Thoracic aorta endothelial cell (primary cell): ENCODE measurements around the gene POGK. TPM values are rescaled to one million over a fixed set of nuclear protein-coding genes. Genes with fewer than 3 reads are reported as not detected.

Experiments used
- total RNA-seq: library from RNA; depleted of rRNA; stranded (reverse); fragments of >200 nt; gene quantifications from 2 replicates; pipeline ENCODE4 v1.2.3, GENCODE V29; 2012

POGK gene, protein sequence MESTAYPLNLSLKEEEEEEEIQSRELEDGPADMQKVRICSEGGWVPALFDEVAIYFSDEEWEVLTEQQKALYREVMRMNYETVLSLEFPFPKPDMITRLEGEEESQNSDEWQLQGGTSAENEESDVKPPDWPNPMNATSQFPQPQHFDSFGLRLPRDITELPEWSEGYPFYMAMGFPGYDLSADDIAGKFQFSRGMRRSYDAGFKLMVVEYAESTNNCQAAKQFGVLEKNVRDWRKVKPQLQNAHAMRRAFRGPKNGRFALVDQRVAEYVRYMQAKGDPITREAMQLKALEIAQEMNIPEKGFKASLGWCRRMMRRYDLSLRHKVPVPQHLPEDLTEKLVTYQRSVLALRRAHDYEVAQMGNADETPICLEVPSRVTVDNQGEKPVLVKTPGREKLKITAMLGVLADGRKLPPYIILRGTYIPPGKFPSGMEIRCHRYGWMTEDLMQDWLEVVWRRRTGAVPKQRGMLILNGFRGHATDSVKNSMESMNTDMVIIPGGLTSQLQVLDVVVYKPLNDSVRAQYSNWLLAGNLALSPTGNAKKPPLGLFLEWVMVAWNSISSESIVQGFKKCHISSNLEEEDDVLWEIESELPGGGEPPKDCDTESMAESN
- 41.5 and 45.8 TPM in 2 replicates for total RNA-seq

DNA sequence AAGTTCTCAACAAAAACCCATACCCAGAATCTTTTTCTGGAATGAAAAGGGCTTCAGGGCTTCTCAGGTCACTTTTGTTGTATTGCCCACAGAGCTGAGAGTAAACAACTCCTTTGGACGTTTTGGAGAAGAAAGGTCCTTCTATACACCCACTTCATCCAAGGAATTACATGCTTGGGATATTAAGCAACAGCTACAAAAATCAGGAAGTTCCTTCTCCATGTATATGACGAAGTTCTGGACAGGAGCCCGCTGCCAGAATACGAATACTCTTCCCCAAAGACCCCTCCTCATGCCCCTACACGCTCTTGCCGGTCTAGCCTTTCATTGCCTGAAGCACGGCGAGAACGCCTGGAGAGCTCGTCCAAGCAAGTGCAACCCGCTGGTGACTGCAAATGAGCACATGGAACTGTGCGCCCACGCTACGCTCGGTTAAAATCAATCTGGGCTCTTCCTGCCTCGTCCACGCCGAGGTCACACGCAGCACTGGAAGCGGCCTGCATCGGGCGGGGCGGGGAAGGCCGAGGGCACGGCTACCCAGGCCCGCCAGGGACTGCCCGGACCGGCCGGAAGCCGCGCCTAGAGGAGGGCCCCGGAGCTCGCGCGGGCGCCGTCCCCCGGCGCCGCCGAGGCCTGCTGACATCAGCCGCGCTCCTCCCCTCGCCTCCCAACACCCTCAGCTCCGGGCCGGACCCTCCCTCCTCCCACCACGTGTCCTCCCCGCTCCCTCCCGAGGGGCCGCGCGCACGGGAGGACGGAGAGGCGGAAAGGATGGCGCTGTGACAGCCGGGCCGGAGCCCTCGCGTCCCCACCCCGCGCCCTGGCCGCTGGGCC lies at the start of gene POGK:
Gene POGK (plus strand): TSS at position 710 of the 834 bp plus-strand sequence. CDS start 1,482 bp downstream, outside the sequence.

DNA sequence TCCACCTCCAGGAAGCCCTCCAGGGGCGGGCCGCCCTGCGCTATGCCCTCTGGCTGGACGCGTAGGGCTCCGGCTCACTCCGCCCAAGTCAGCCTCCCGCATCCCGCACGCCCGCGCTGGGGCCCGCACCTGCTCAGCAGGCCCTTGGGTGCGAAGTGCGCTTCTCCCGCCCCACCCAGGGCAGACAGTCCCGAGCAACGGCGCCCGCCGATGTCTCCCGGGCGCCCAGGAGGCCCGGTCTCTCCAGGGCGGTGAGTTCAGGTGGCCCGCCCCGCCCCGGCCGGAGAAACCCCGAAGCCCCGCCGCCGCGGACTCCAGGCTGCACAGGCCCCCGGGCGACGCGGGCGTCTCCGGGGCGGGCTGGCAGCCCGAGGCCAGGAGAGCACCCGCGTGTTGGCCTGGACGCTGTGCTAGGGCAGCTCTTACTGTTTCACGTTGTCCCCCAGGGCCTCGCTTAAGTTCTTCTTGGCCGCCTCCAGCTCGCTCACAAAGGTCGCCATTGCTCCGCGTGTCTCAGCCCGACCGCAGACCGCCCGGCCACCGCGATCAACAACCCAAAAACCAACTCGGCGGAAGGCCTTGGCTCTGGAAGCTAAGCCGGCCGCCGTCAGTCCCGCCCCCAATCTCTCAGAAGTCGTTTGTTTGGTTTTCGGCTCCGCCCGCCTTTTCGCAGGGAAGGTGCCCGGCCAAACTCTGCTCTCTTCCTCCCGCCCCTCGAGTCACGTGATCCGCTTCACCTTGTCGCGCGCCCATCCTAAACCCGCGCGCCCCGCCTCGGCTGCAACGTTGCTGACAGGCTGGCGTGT lies 36.7 kb downstream of the POGK start, which contains the start of gene TADA1:
Gene TADA1 (minus strand): TSS at position 531 of the 806 bp plus-strand sequence. CDS start 31 bp downstream, at position 500.

Other genes starting within 250 kb of the POGK start
- 12.6 and 17.8 TPM in 2 replicates for gene TADA1, start 36.8 kb downstream of the POGK start, total RNA-seq
- gene ILDR2, start 136.1 kb downstream of the POGK start, total RNA-seq = 0.14 TPM in 1 of 2 replicates, not detected in the other
- gene MAEL, start 149.8 kb downstream of the POGK start, total RNA-seq = not detected in 2 replicates